Measurements from ENCODE around the gene CFTR. TPM values are rescaled to one million over a fixed set of nuclear protein-coding genes. Genes with fewer than 3 reads are reported as not detected.

CFTR gene
- total and polyA plus RNA-seq, 9 of the 15 experiments (the other 6 are each of a cell fraction or from before 2014, with no cell fraction given), result 0.20 TPM; not detected in 8

DNA sequence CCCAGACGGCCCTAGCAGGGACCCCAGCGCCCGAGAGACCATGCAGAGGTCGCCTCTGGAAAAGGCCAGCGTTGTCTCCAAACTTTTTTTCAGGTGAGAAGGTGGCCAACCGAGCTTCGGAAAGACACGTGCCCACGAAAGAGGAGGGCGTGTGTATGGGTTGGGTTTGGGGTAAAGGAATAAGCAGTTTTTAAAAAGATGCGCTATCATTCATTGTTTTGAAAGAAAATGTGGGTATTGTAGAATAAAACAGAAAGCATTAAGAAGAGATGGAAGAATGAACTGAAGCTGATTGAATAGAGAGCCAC lies 184 bp downstream of the CFTR start:
- no peak for ATAC-seq
- Histone ChIP-seq H3K36me3 (ENCODE audit: control insufficient read depth, insufficient read depth, low read length) (no peaks in the 10 kb centered on the region), H3K27ac (ENCODE audit: extremely low read depth, low read depth, low read length) (no peak overlapping the region), H3K27me3 (ENCODE audit: control insufficient read depth in 2 of 2, insufficient read depth in 2 of 2, low read length in 2 of 2) (peaks cover 11 to 12% of the 10 kb centered on the region in 2 experiments; a peak in 2 of 5 replicates), H3K4me1 (replicated peaks in 1 of 2; ENCODE audit: control insufficient read depth in 2 of 2, insufficient read depth in 2 of 2, low read length in 2 of 2) (no peaks in the 10 kb centered on the region), H3K9ac (ENCODE audit: insufficient read depth in 1 of 2, low read depth in 2 of 2, low read length in 2 of 2) (no peak overlapping the region), H4K20me1 (replicated peaks; ENCODE audit: control insufficient read depth, insufficient read depth, low read length) (no peaks in the 10 kb centered on the region), H3K79me2 (ENCODE audit: control insufficient read depth, insufficient read depth, low read length) (no peaks in the 10 kb centered on the region), H3K4me2 (ENCODE audit: insufficient read depth, low read length) (no peak overlapping the region), H3K4me3 (no peak overlapping the region), H3K9me3 (replicated peaks; ENCODE audit: control insufficient read depth, insufficient read depth, low read depth, low read length) (no peaks in the 10 kb centered on the region), H2AFZ (ENCODE audit: low read depth, low read length) (no peak overlapping the region), H3K9me1 (ENCODE audit: control insufficient read depth, insufficient read depth, low read length) (no peaks in the 10 kb centered on the region)
- in situ Hi-C loops (cut with MboI), result no loop called here
- WGBS (ENCODE audit: insufficient coverage, low coverage, missing lambda C conversion rate), result under 1% methylated on average over 11 of the region's 11 CpGs
- CTCF ChIA-PET (ENCODE audit: low intra/inter-chr PET ratio), result no interaction called here
- FAIRE-seq, result no peak
- TF ChIP-seq, protein P1, sequence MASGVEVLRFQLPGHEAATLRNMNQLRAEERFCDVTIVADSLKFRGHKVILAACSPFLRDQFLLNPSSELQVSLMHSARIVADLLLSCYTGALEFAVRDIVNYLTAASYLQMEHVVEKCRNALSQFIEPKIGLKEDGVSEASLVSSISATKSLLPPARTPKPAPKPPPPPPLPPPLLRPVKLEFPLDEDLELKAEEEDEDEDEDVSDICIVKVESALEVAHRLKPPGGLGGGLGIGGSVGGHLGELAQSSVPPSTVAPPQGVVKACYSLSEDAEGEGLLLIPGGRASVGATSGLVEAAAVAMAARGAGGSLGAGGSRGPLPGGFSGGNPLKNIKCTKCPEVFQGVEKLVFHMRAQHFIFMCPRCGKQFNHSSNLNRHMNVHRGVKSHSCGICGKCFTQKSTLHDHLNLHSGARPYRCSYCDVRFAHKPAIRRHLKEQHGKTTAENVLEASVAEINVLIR (CRISPR knock-in tag; IDR thresholded peaks at IDR 0.05), result no peak
- no peak for TF ChIP-seq ZNF140 (CRISPR knock-in tag; IDR thresholded peaks at IDR 0.05)
- no peak for TF ChIP-seq ZNF263 (CRISPR knock-in tag; IDR thresholded peaks at IDR 0.05; ENCODE audit: borderline replicate concordance)
- TF ChIP-seq ZNF347 (CRISPR knock-in tag; IDR thresholded peaks at IDR 0.05; ENCODE audit: low read depth), result no peak
- TF ChIP-seq ZNF717 (CRISPR knock-in tag; IDR thresholded peaks at IDR 0.05), result no peak
- no peak for TF ChIP-seq POU5F1 (IDR thresholded peaks at IDR 0.05; ENCODE audit: borderline replicate concordance, low read depth, low read length, partially characterized antibody)
- TF ChIP-seq, protein P2, sequence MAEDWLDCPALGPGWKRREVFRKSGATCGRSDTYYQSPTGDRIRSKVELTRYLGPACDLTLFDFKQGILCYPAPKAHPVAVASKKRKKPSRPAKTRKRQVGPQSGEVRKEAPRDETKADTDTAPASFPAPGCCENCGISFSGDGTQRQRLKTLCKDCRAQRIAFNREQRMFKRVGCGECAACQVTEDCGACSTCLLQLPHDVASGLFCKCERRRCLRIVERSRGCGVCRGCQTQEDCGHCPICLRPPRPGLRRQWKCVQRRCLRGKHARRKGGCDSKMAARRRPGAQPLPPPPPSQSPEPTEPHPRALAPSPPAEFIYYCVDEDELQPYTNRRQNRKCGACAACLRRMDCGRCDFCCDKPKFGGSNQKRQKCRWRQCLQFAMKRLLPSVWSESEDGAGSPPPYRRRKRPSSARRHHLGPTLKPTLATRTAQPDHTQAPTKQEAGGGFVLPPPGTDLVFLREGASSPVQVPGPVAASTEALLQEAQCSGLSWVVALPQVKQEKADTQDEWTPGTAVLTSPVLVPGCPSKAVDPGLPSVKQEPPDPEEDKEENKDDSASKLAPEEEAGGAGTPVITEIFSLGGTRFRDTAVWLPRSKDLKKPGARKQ (CRISPR knock-in tag; IDR thresholded peaks at IDR 0.05), result no peak
- no peak for TF ChIP-seq SP1 (CRISPR knock-in tag; IDR thresholded peaks at IDR 0.05)
- no peak for TF ChIP-seq NFYB (IDR thresholded peaks at IDR 0.05; ENCODE audit: extremely low read depth, insufficient read length)
- TF ChIP-seq, protein P3, sequence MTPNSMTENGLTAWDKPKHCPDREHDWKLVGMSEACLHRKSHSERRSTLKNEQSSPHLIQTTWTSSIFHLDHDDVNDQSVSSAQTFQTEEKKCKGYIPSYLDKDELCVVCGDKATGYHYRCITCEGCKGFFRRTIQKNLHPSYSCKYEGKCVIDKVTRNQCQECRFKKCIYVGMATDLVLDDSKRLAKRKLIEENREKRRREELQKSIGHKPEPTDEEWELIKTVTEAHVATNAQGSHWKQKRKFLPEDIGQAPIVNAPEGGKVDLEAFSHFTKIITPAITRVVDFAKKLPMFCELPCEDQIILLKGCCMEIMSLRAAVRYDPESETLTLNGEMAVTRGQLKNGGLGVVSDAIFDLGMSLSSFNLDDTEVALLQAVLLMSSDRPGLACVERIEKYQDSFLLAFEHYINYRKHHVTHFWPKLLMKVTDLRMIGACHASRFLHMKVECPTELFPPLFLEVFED (CRISPR knock-in tag; conservative IDR thresholded peaks at IDR 0.05), result no peak
- DNase-seq (ENCODE audit: extremely low read depth in 1 of 4, low spot score in 3 of 4), result no peak
- POLR2A ChIA-PET, result no interaction called here
- no TSS peak for BruUV-seq (replicated peaks)
- intact Hi-C loops (cut with micrococcal nuclease), result no loop called here
